GM23248 (cell line): ENCODE results near the gene KRT71. TPM values are rescaled to one million over a fixed set of nuclear protein-coding genes. Genes with fewer than 3 reads are reported as not detected.

Experiments used
- DNase-seq: peaks from one replicate; pipeline ENCODE4 v3.0.0-alpha.2; 2015
- H2AFZ ChIP-seq: fragments of 200-600 bp; sonication (generic); 2 replicates; pipeline ENCODE4 v1.6.1; 2016; ENCODE audit warnings: antibody characterized with exemption
- H3F3A ChIP-seq: fragments of 200-600 bp; sonication (generic); 2 replicates; pipeline ENCODE4 v1.6.1; 2016; ENCODE audit warnings: mild to moderate bottlenecking, antibody characterized with exemption, mixed run types; ENCODE audit not compliant: insufficient read depth
- H3K27ac ChIP-seq: fragments of 200-600 bp; sonication (generic); 2 replicates; pipeline ENCODE4 v1.5.1; 2016; ENCODE audit warnings: mild to moderate bottlenecking
- H3K27me3 ChIP-seq: fragments of 200-600 bp; sonication (generic); replicated peaks from 2 replicates; pipeline ENCODE4 v1.6.1; 2016; ENCODE audit warnings: mild to moderate bottlenecking; ENCODE audit not compliant: insufficient read depth
- H3K36me3 ChIP-seq: fragments of 200-600 bp; sonication (generic); 2 replicates; pipeline ENCODE4 v1.6.1; 2016; ENCODE audit warnings: low read depth, mild to moderate bottlenecking
- H3K4me1 ChIP-seq: fragments of 200-600 bp; sonication (generic); 2 replicates; pipeline ENCODE4 v1.6.1; 2016; ENCODE audit warnings: mild to moderate bottlenecking; ENCODE audit not compliant: insufficient read depth
- H3K4me2 ChIP-seq: fragments of 200-600 bp; sonication (generic); one replicate; pipeline ENCODE4 v1.6.1; 2016; ENCODE audit warnings: mild to moderate bottlenecking; ENCODE audit not compliant: unreplicated experiment
- H3K4me3 ChIP-seq: fragments of 200-600 bp; sonication (generic); 2 replicates; pipeline ENCODE4 v1.5.1; 2016; ENCODE audit warnings: mild to moderate bottlenecking
- H3K79me2 ChIP-seq: fragments of 200-600 bp; sonication (generic); 2 replicates; pipeline ENCODE4 v1.6.1; 2016; ENCODE audit warnings: mild to moderate bottlenecking; ENCODE audit not compliant: insufficient read depth
- H3K9ac ChIP-seq: fragments of 200-600 bp; sonication (generic); 2 replicates; pipeline ENCODE4 v1.6.1; 2016; ENCODE audit warnings: mild to moderate bottlenecking
- H3K9me2 ChIP-seq: fragments of 200-600 bp; sonication (generic); 2 replicates; pipeline ENCODE4 v1.6.1; 2016; ENCODE audit warnings: mixed run types, mild to moderate bottlenecking, moderate library complexity; ENCODE audit not compliant: insufficient read depth
- H3K9me3 ChIP-seq: fragments of 200-600 bp; sonication (generic); one replicate; pipeline ENCODE4 v1.6.1; 2017; ENCODE audit warnings: low read depth
- H4K20me1 ChIP-seq: fragments of 200-600 bp; sonication (generic); 2 replicates; pipeline ENCODE4 v1.6.0; 2016; ENCODE audit not compliant: insufficient read depth
- EZH2 ChIP-seq: fragments of 200-600 bp; sonication (generic); IDR thresholded peaks from 2 replicates; pipeline ENCODE4 v1.6.1; 2018; ENCODE audit warnings: antibody characterized with exemption, mild to moderate bottlenecking; ENCODE audit not compliant: insufficient read depth, poor library complexity, severe bottlenecking
- EZH2phosphoT487 ChIP-seq: fragments of 200-600 bp; sonication (generic); IDR thresholded peaks from 2 replicates; pipeline ENCODE4 v1.6.1; 2018; ENCODE audit warnings: antibody characterized with exemption, moderate library complexity, mild to moderate bottlenecking, low read depth; ENCODE audit not compliant: insufficient read depth
- WGBS, 2 experiments: methylation state at CpG; one replicate each; pipeline ENCODE4 v1.1.6; 2015 to 2017; ENCODE audit warnings: low lambda C conversion rate in 2 of 2, low coverage in 1 of 2; ENCODE audit errors: missing lambda C conversion rate in 2 of 2; 5-methylcytosine and 5-hydroxymethylcytosine counted together
- in situ Hi-C: fragments of 300-500 bp; cut with MboI; formaldehyde crosslinking; loops from 2 replicates; pipeline ENCODE4 v1.15.0; 2020
- polyA plus RNA-seq: library from polyadenylated mRNA; unstranded; fragments of >200 nt; fragmentation: Nextera tagmentation; extraction: Ambion mirVana; gene quantifications from 2 replicates; pipeline ENCODE4 v1.2.1, GENCODE V29; 2016
- total RNA-seq: library from RNA; depleted of rRNA; stranded (reverse); fragments of >200 nt; shearing (Covaris generic); gene quantifications from 2 replicates; pipeline ENCODE4 v1.2.3, GENCODE V29; 2014

Gene KRT71
- total and polyA plus RNA-seq, 2 experiments from 2014 or later = not detected

GRCh38 chr12:52577316-52577715 is 24.4 kb upstream of the KRT71 start:
- no peak overlapping the region for H3K4me2 ChIP-seq
- TF ChIP-seq EZH2 (no peak), EZH2phosphoT487 (no peak)
- peaks cover 25% of the 10 kb centered on the region for H3K27me3 ChIP-seq
- no peaks in the 10 kb centered on the region for H3K9me3 ChIP-seq
- H3K9ac ChIP-seq = no peak overlapping the region
- no peaks in the 10 kb centered on the region for H3K4me1 ChIP-seq
- no peak overlapping the region for H3K4me3 ChIP-seq
- in situ Hi-C loops = no loop called here
- WGBS, 2 experiments = 63 to 69% methylated on average over 8 of the region's 8 CpGs
- no peaks in the 10 kb centered on the region for H3K36me3 ChIP-seq
- no peaks in the 10 kb centered on the region for H3K79me2 ChIP-seq
- no peaks in the 10 kb centered on the region for H3K9me2 ChIP-seq
- H3K27ac ChIP-seq = no peak overlapping the region
- DNase-seq = no peak
- H3F3A ChIP-seq = no peaks in the 10 kb centered on the region
- no peak overlapping the region for H2AFZ ChIP-seq
- H4K20me1 ChIP-seq = no peaks in the 10 kb centered on the region

GRCh38 chr12:52575948-52576347 is 23.0 kb upstream of the KRT71 start:
- H3K9me2 ChIP-seq = no peaks in the 10 kb centered on the region
- no peaks in the 10 kb centered on the region for H3K4me1 ChIP-seq
- no peak for DNase-seq
- H4K20me1 ChIP-seq = no peaks in the 10 kb centered on the region
- no peak overlapping the region for H3K9ac ChIP-seq
- no peaks in the 10 kb centered on the region for H3K9me3 ChIP-seq
- H3F3A ChIP-seq = no peaks in the 10 kb centered on the region
- H2AFZ ChIP-seq = no peak overlapping the region
- H3K27me3 ChIP-seq = peaks cover 38% of the 10 kb centered on the region
- in situ Hi-C loops = no loop called here
- no peak overlapping the region for H3K4me3 ChIP-seq
- TF ChIP-seq EZH2phosphoT487 (no peak), EZH2 (no peak)
- H3K36me3 ChIP-seq = no peaks in the 10 kb centered on the region
- WGBS, 2 experiments = 90 to 91% methylated on average over 3 of the region's 3 CpGs
- H3K79me2 ChIP-seq = no peaks in the 10 kb centered on the region
- H3K27ac ChIP-seq = no peak overlapping the region
- no peak overlapping the region for H3K4me2 ChIP-seq

GRCh38 chr12:52575256-52575655 is 22.3 kb upstream of the KRT71 start:
- H4K20me1 ChIP-seq = no peaks in the 10 kb centered on the region
- no peak overlapping the region for H3K4me3 ChIP-seq
- no peaks in the 10 kb centered on the region for H3K4me1 ChIP-seq
- no peak for DNase-seq
- no peak overlapping the region for H2AFZ ChIP-seq
- H3K9ac ChIP-seq = no peak overlapping the region
- H3K9me2 ChIP-seq = no peaks in the 10 kb centered on the region
- WGBS, 2 experiments = 72 to 77% methylated on average over 9 of the region's 9 CpGs
- in situ Hi-C loops = no loop called here
- H3K9me3 ChIP-seq = no peaks in the 10 kb centered on the region
- H3K27me3 ChIP-seq = peaks cover 45% of the 10 kb centered on the region
- TF ChIP-seq EZH2 (no peak), EZH2phosphoT487 (no peak)
- no peaks in the 10 kb centered on the region for H3K79me2 ChIP-seq
- H3K4me2 ChIP-seq = no peak overlapping the region
- no peaks in the 10 kb centered on the region for H3F3A ChIP-seq
- no peaks in the 10 kb centered on the region for H3K36me3 ChIP-seq
- H3K27ac ChIP-seq = no peak overlapping the region

GRCh38 chr12:52573743-52574142 is 20.8 kb upstream of the KRT71 start, which contains the start of gene KRT74:
Gene KRT74, minus strand, starts transcription at chr12:52573843. Its CDS starts 66 bp downstream, at chr12:52573777.
- Histone ChIP-seq H3F3A (no peaks in the 10 kb centered on the region), H3K9ac (no peak within 1 kb of the TSS), H3K9me3 (no peaks in the 10 kb centered on the region), H3K36me3 (no peaks in the 10 kb centered on the region), H3K4me3 (no peak within 1 kb of the TSS), H3K79me2 (no peaks in the 10 kb centered on the region), H3K4me1 (no peaks in the 10 kb centered on the region), H4K20me1 (no peaks in the 10 kb centered on the region), H3K9me2 (no peaks in the 10 kb centered on the region), H2AFZ (no peak within 1 kb of the TSS), H3K27ac (no peak within 1 kb of the TSS), H3K4me2 (no peak within 1 kb of the TSS), H3K27me3 (peaks cover 55% of the 10 kb centered on the region)
- 51 to 59% methylated on average over 3 of the region's 3 CpGs for WGBS, 2 experiments
- DNase-seq = no peak
- in situ Hi-C loops = no loop called here
- TF ChIP-seq EZH2 (no peak), EZH2phosphoT487 (no peak)

GRCh38 chr12:52573306-52573705 is 20.4 kb upstream of the KRT71 start:
- H3K36me3 ChIP-seq = no peaks in the 10 kb centered on the region
- 78 to 81% methylated on average over 15 of the region's 15 CpGs for WGBS, 2 experiments
- H3K79me2 ChIP-seq = no peaks in the 10 kb centered on the region
- in situ Hi-C loops = no loop called here
- no peak overlapping the region for H2AFZ ChIP-seq
- DNase-seq = no peak
- no peak overlapping the region for H3K27ac ChIP-seq
- H3K4me1 ChIP-seq = no peaks in the 10 kb centered on the region
- TF ChIP-seq EZH2 (no peak), EZH2phosphoT487 (no peak)
- H3K27me3 ChIP-seq = peaks cover 57% of the 10 kb centered on the region
- H3K4me3 ChIP-seq = no peak overlapping the region
- H4K20me1 ChIP-seq = no peaks in the 10 kb centered on the region
- no peaks in the 10 kb centered on the region for H3F3A ChIP-seq
- no peak overlapping the region for H3K9ac ChIP-seq
- H3K9me2 ChIP-seq = no peaks in the 10 kb centered on the region
- H3K9me3 ChIP-seq = no peaks in the 10 kb centered on the region
- no peak overlapping the region for H3K4me2 ChIP-seq
